DMS114 treated with DMSO at 0.1 percent for 48 hours (cell line): Measurements from ENCODE around the gene EXT2.

Source experiments
- DNase-seq: peaks from one replicate; lab custom pipeline; 2025; ENCODE audit not compliant: unreplicated experiment; lab: John Stamatoyannopoulos, UW

EXT2 gene

GRCh38 chr11:44285756-44286155 is 190.3 kb downstream of the EXT2 start:
- no peak for DNase-seq

GRCh38 chr11:44286268-44286880 is 190.9 kb downstream of the EXT2 start:
- DNase-seq, result peak; percentile 1

- DNase-seq, result no peak
Observed at GRCh38 chr11:44286911-44287310, 191.4 kb downstream of the EXT2 start.

- DNase-seq, result no peak
Observed at GRCh38 chr11:44288133-44288526, 192.7 kb downstream of the EXT2 start.

- no peak for DNase-seq
Observed at GRCh38 chr11:44290208-44290607, 194.7 kb downstream of the EXT2 start.
